Ishikawa (cell line): Measurements from ENCODE around the gene SEMA5A.

Experiments used
- CEBPB ChIP-seq: IDR thresholded peaks from 2 replicates; pipeline ENCODE4 v1.6.1; 2012
- CREB1 ChIP-seq: IDR thresholded peaks from 2 replicates; pipeline ENCODE4 v1.6.1; 2012; ENCODE audit warnings: low read depth
- EGR1 ChIP-seq: IDR thresholded peaks from 2 replicates; pipeline ENCODE4 v1.6.1; 2012
- EP300 ChIP-seq: IDR thresholded peaks from 2 replicates; pipeline ENCODE4 v1.6.1; 2012; ENCODE audit warnings: borderline replicate concordance
- FOXM1 ChIP-seq: IDR thresholded peaks from 2 replicates; pipeline ENCODE4 v1.6.1; 2012; ENCODE audit warnings: low read depth, borderline replicate concordance
- NFIC ChIP-seq: IDR thresholded peaks from 2 replicates; pipeline ENCODE4 v1.6.1; 2012
- RAD21 ChIP-seq: IDR thresholded peaks from 2 replicates; pipeline ENCODE4 v1.6.1; 2012; ENCODE audit warnings: low read depth
- TAF1 ChIP-seq: IDR thresholded peaks from 2 replicates; pipeline ENCODE4 v1.6.1; 2012; ENCODE audit warnings: low read depth, mild to moderate bottlenecking
- TCF12 ChIP-seq: IDR thresholded peaks from 2 replicates; pipeline ENCODE4 v1.6.1; 2012; ENCODE audit warnings: low read depth
- TEAD4 ChIP-seq: IDR thresholded peaks from 2 replicates; pipeline ENCODE4 v1.6.1; 2012
- YY1 ChIP-seq: IDR thresholded peaks from 2 replicates; pipeline ENCODE4 v1.6.1; 2012; ENCODE audit warnings: low read depth
- ZBTB7A ChIP-seq: IDR thresholded peaks from 2 replicates; pipeline ENCODE4 v1.6.1; 2012; ENCODE audit warnings: low read depth
- TF ChIP-seq, protein P1 (sequence below): IDR thresholded peaks from 2 replicates; pipeline ENCODE4 v1.6.1; 2012
- TF ChIP-seq, protein P2 (sequence below): IDR thresholded peaks from 2 replicates; pipeline ENCODE4 v1.6.1; 2012
- TF ChIP-seq, protein P3 (sequence below): IDR thresholded peaks from 2 replicates; pipeline ENCODE4 v1.6.1; 2012; ENCODE audit warnings: low read depth, mild to moderate bottlenecking

SEMA5A gene

DNA sequence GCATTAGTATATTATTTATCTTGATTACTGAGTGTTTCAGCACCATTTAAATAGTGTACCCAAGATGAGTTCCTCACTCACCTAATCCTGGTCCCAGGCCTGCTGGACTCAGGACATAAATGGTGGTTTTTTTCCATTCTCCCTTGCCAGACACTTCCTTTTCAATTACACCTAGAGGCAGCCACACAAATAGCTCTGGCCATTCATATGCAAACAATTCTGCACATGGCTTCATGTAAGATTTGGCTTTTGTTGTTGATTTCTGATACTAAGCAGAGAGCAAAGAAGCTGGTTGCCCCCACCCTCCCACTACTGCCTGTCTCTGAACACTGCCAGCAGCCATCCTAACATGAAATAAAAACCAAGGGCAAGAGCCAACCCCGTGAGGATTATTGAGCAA is 180.4 kb downstream of the SEMA5A start:
- TF ChIP-seq TEAD4 (no peak), NFIC (no peak), CEBPB (no peak), TAF1 (no peak)
- TF ChIP-seq, protein P1, sequence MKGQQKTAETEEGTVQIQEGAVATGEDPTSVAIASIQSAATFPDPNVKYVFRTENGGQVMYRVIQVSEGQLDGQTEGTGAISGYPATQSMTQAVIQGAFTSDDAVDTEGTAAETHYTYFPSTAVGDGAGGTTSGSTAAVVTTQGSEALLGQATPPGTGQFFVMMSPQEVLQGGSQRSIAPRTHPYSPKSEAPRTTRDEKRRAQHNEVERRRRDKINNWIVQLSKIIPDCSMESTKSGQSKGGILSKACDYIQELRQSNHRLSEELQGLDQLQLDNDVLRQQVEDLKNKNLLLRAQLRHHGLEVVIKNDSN: no peak
- TF ChIP-seq, protein P2, sequence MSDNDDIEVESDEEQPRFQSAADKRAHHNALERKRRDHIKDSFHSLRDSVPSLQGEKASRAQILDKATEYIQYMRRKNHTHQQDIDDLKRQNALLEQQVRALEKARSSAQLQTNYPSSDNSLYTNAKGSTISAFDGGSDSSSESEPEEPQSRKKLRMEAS: no peak

DNA sequence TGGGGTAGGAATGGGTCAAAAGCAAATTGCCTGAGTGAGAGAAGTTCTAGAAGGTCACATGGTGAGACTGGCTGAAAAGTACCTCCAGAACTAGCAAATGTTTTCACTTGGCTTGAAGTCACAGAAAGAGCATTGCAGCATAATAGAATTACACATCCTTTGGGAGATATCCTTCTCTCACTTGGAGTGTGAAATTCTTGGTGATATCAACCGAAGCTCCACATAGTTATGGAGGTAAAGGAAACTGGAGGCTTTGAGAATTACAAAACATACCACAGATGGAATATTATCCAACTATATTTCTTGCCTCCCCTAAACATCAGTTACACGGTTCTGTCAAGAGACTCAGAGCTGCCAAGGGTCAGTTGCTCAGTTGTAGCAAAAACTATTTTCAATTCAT is 182.4 kb downstream of the SEMA5A start:
- TF ChIP-seq TEAD4 (no peak), CEBPB (no peak), TAF1 (no peak), EGR1 (no peak)

DNA sequence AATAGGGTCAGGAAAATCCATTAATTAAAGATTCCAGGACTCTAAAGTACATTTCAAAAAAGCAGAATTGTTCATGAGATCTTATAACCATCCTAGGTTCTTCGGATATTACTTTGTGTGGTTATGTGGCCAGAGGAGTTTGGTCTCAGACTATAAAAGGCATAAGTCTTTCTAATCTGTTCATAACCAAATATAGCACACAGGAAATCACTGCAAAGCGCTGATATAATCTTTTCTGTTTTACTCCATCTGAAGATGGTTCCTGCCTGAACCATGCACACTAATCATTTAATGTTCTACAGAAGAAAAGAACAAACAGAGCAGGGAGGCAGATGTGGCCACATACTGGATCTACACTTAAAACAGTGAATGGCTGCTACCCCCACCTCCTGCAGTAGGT is 182.8 kb downstream of the SEMA5A start:
- TF ChIP-seq EGR1: no peak

DNA sequence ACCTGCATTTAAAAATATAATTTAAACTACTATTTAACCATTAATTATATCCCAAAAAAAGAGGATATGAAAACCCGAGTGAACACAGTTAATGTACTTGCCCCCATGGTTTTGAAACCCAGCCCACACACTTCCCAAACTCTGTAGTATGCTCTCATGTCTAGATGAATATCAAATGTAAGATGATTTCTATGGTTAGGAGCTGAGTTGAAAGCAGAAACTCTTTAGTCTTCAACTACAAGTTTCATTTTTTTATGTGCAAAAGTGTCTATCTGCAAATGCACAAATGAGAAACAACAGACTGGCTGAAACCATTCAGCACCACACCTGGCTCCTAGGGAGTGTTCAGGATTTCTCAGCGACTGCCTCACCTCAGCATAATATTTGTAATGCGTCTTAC is 183.3 kb downstream of the SEMA5A start:
- TF ChIP-seq CEBPB: no peak
- TF ChIP-seq, protein P1: no peak

DNA sequence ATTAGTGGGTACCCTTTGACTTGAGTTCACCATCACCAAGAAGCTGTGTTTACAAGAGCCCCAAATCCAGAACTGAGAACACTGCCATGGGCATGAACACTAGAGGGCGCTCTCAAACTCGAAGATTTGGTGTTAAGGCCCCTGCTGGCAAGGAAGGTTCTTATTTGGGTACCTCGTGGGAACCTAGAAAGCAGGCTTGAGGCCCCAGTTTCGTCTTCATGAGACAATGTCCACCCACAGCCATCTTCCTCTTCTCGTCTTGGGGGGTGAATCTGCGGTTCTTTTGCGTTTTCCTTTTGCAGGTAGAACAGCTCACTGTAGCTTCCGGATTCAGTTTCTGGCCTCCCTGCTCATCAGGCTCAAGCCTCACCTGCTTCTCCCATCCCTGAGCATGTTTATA is 184.0 kb downstream of the SEMA5A start:
- TF ChIP-seq TCF12 (no peak), RAD21 (peak; percentile 39; the same call in 1 of the 2 replicates), CREB1 (no peak)

DNA sequence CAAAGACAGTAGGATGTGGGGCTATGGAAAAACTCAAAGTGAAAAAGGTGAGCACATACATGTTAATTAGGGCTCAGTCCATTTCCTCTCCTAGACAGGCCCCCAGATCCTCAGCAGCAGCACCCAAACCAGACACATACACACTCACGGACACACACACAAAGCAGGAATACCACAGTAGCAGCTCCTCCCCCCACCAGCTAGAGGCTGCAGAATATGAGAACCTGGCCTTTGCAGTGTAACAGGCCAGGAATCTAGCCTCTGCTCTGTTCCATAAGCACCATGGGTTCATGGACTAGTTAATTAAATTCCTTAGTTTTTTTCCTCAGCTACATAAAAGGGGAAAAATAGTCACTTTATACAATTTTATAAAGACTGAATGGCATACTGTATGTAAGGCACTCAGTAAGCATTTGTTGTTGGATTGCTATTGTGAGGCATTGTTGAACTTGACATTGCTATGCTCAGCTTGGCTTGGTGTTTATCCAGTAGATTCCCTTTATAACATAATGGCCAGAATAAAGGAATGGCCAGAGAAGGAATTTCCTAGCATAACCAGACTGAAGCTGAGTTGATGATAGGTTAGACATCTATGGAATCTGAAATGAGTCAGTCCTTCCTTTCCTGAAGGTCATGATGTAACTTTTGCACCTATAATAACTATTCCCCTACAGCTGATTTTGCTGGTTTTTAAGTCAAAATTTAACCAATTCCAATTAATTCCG is 186.8 kb downstream of the SEMA5A start:
- TF ChIP-seq NFIC (no peak), EP300 (no peak), RAD21 (no peak), TAF1 (no peak), FOXM1 (no peak), CEBPB (no peak)
- TF ChIP-seq, protein P1: no peak
- TF ChIP-seq, protein P2: no peak

DNA sequence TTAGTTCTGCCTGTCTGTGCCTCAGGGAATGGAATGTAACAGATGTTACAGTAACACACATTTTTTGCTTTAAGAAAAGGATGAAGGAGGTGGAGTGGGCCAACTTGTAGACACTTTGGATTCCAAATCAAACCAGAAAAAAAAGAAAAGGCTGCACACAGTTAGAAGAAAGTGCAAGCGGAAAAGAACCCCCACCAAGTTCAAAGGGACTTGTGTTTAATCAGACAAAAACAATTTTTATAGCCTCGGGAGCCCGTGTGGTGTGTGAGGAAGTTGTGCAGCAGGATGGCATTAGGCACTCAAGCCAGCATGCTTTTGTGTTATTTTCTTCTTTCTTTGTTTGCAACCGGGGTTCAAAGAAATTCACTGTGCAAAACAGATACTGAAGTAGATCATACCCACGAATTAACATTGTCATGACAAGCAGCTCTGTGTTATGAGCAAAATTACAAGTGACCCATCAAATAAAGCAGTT is 189.5 kb downstream of the SEMA5A start:
- TF ChIP-seq YY1: no peak
- TF ChIP-seq, protein P1: no peak
- TF ChIP-seq TAF1: no peak
- no peak for TF ChIP-seq NFIC
- no peak for TF ChIP-seq TEAD4
- TF ChIP-seq, protein P2: no peak
- no peak for TF ChIP-seq EGR1
- no peak for TF ChIP-seq CEBPB
- TF ChIP-seq RAD21: no peak
- TF ChIP-seq EP300: no peak
- TF ChIP-seq FOXM1: no peak
- TF ChIP-seq ZBTB7A: no peak
- TF ChIP-seq, protein P3, sequence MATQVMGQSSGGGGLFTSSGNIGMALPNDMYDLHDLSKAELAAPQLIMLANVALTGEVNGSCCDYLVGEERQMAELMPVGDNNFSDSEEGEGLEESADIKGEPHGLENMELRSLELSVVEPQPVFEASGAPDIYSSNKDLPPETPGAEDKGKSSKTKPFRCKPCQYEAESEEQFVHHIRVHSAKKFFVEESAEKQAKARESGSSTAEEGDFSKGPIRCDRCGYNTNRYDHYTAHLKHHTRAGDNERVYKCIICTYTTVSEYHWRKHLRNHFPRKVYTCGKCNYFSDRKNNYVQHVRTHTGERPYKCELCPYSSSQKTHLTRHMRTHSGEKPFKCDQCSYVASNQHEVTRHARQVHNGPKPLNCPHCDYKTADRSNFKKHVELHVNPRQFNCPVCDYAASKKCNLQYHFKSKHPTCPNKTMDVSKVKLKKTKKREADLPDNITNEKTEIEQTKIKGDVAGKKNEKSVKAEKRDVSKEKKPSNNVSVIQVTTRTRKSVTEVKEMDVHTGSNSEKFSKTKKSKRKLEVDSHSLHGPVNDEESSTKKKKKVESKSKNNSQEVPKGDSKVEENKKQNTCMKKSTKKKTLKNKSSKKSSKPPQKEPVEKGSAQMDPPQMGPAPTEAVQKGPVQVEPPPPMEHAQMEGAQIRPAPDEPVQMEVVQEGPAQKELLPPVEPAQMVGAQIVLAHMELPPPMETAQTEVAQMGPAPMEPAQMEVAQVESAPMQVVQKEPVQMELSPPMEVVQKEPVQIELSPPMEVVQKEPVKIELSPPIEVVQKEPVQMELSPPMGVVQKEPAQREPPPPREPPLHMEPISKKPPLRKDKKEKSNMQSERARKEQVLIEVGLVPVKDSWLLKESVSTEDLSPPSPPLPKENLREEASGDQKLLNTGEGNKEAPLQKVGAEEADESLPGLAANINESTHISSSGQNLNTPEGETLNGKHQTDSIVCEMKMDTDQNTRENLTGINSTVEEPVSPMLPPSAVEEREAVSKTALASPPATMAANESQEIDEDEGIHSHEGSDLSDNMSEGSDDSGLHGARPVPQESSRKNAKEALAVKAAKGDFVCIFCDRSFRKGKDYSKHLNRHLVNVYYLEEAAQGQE: no peak
- TF ChIP-seq CREB1: no peak
- TF ChIP-seq TCF12: no peak
